ENCODE measurements around the gene ATXN10.

Gene ATXN10

DNA sequence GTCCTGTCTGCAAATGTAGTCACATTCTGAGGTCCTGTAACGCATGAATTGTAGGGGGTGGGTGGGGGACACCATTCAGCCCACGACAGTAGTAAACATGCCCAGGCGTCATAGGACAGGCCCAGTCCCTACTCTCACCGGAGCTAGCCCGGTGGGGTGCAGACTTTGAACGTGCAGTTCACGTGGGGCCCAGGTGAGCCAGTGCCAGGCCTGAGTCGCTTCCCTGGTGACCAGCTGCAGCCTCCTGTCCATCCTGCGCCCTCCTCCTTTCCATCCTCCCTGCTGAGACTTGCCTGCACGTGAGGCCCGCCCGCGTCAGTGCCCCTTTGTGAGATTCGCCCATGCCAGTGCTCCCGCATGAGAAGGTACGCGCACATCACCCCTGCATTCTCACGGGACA lies 188.6 kb downstream of the ATXN10 start:
- DNase-seq (ENCODE audit: low read depth) = no peak

DNA sequence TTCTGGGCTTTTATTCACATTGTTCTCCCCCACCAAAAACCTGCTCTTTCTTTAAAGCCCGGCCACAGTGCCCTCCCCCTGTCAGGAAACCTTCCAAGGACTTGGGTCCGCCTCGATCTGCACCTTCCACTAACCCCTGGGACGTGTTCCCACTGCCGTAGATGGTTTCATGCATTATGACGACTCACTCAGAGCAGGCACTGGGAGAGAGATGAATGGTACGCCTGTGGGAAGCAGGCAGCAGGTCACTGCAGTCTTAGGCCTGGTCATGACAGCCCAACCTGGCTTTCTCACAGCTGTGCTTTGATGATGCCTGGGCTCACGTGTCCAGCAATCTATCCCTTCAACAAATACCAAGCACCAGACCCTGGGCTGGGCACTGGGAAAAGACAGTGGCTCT lies 189.6 kb downstream of the ATXN10 start:
- no peak for DNase-seq (ENCODE audit: low read depth)

DNA sequence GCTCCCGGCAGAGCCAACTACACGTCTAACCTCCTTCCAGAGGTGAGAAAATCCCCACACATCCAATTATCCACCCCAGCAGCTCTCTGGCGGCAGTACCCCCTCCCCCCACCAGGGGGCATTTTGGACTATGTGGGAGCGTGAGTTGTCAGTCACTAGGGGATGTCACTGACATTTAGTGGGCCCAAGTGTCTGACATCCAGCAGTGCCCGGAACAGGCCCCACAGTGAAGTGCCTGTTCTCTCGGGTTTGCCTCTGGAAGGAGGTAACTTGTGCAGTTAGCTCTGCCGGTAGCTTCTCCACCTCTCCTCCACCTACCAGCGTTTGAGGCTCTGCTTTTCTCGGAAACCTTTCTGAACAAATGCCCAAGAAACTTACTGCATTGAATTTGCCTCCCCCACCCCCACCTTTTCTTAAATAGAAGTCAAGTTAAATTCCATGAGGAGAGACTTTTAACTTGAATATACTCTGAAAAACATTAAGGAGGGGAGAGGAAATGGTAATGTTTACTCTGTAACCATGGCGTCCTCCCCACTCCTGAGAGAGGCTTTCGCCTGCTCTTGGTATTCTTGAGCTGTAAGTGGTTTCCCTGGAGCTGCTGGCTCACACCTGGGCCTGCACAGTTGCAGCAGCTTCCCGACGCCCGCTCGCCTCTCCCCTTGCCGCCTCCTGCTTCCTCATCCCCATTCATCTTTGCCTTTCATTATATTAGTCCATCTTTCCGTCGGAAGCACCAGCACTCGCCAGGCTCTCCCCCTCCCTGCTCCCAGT lies 192.5 kb downstream of the ATXN10 start:
- peak; percentile 39 for DNase-seq (ENCODE audit: low read depth)

DNA sequence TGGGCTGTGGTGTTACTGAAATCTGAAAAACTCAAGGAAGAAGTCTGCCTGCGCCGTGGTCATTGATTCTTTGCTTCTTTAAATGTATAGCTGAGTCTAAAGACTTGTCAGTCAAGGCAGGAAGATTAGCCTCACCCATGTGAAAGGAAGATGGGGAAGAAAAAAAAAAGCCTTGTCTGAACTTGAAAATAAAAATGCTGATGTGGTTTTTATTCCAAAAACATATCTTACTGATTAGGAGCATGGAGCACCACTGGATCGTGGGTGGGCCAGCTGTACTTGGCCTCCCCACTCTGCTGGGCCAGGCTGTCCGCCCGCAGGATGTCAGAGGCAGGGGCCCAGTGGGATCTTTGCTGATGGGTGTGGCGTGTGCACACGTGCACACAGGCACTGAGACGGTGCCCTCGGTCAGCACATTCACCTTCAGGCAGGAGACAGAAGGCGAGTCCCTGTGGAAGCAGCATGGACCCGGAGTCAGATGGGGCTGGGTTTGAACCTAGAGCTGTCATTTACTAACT lies 193.4 kb downstream of the ATXN10 start:
- no peak for DNase-seq (ENCODE audit: low read depth)

DNA sequence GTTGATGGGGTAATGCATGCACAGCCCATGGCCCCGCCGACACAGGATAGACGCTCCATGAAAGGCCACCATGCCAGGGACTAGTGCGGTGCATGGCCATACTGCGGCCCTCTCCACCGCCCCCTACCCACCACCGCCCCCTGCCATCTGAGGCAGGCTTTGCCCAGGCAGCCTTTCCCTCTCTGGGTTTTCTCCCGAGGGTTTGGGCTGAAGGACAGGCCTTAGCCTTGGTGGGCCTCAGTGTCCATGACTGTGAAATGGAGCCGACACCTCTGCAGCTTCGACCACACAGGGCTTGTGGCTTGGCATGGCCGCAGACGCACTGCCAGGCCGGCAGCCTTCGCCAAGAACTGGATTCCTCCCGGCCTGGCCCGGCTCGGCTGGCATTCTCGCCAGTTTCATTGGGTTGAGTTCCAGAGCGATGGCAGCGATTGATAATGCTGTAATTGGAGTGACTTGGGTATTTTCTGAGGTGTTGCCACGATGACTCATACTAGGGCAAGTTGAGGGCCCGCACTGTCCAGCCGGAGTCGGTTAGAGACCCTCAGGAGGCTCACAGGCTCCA lies 194.0 kb downstream of the ATXN10 start:
- DNase-seq (ENCODE audit: low read depth) = no peak

DNA sequence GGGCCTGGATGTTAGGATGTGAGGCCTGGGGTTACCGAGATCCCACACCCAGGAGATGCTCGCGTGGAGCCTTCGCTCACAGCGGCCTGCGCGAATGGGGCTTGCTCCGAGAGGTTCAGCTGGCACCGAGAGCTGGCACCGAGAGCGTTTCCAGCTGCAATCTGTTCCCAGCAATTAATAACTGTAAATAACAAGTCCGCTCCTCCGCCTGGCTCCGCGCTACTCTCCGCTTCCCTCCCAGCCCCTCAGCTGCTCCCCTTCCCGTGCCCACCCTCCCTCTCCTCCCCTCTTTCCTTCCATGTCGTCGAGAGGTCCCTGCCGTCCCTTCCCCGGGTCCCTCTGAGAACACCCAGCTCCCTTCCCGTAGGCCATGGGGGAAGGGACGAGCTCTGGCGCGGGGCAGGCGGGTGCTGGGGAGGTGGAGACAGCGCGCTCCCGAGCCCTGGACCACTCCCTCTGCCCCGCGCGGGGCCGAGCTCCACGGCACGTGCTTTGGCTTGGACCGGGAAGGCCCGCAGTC lies 194.6 kb downstream of the ATXN10 start:
- DNase-seq (ENCODE audit: low read depth) = no peak

DNA sequence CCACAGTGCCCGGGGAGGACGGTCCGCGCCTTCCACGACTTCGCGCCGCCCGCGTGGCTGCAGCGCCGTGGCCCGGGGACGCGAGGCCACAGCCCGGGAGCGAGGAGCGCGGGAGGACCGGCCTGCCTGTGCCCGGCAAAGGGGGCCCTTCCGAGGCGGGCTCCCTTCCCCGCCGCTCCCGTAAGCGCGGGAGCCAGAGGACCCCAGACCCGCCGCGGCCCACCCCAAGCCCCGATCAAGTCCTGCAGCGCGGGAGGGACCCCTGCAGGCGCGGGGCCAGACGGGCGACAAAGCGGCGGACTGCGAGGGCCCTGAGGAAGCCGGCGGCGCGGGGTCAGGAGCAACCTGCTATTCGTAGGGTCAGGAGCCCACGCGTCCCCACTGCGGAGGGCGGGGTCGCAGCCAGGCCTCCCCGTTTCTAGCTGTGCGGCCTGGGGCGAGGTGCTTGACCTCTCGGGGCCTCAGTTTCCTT lies 195.0 kb downstream of the ATXN10 start:
- no peak for DNase-seq (ENCODE audit: low read depth)

DNA sequence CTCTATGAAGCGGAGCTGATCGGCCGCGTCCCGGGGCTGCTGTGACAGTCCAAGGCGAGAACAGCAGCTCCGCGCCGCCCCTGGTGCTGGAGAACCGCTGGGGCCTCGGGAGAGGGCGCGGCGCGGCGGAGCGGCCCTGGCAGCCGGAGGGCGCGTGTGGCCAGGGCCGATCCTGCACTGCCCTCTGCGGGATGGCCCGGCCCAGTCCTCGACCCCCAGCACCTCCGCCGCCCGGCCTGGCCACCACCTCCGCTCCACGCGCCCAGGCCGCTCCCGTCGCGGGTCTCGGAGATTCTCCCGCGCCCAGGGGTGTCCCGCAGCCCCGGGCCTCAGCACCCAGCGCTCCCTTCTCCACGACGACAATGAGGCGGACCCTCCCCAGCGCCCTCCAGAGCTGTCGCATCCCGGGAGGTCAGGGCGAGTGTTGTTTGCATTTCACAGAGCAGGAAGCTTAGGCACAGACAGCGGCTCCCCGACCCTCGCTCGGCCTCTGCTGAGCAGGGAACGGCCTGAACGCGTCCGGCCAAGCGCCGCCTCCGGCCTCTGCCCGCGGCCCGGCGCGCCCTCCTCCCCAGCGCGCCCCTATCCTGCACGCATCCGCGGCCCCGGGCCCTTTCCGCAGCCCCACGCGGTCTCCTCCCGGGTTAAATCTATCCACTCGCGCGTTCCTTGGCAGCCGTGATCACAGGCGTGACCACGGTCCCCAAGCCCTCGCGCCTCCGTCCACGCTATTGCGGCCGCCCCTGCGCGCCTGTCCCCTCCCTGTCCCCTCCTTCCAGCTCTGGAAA lies 195.7 kb downstream of the ATXN10 start:
- DNase-seq (ENCODE audit: low read depth) = no peak

DNA sequence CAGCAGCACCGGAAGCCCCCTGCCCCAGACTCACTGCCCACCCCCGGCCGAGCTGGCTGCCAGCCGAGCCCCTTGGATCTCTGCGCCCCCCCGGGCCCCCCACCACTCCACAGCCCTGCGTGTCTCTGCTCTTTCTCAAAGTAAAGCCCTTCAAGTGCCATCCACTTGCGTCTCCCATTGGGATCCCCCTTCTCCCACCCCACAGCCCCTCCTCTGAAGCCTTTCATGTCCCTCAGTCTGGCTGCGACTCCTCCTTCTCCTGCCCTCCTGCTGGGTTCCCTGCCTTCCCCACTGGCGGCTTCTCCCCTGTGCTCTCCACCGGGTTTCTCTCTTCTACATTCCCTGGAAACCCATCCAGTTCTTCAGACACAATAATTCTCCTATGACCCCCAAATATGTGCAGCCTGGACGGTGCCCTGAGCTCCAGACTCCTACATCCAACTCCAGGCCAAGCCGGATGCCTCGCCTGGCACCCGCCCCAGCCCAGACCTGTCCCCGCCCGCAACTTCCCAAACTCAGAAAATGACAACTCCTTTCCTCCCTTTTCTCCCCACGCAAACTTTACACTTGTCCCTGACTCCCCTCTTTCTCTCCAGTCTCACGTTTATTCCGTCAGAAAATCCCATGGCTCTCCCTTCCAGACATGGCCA lies 196.4 kb downstream of the ATXN10 start:
- DNase-seq (ENCODE audit: low read depth) = no peak

DNA sequence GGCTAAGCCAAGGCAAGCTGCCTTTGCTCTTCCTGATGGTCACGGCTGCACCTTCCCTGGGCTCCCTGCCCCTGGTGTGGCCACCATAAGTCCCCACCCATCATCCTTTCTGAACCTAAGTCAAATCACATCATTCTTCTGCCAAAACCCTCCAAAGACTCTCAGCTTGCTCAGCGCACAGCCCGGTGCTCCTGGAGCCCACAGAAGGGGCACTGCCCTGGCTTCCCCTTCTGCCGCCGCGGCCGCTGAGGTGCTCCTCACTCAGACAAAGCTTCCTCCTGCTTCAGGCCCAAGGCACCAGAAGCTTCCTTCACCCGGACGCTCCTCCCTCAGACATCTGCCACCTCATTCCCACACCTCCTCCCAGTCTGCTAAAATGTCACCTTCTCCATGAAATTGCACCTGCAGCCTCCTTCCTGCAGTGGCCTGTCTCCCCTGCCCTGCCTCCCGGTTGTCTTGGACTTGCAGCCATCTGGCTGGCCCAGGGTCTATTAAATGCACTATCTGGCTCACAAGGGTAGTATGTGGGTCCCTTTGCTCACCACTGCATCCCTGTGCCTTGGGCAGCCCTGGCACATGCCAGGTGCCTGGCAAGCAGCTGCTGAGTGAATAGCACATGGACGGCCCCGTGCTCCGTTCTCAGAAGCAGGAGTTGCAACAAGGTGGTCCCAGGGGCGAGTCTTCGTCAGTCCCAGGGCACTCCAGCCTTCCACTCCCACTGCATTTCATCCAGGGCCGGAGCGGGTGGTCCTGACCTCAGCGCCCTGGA lies 197.1 kb downstream of the ATXN10 start:
- no peak for DNase-seq (ENCODE audit: low read depth)

DNA sequence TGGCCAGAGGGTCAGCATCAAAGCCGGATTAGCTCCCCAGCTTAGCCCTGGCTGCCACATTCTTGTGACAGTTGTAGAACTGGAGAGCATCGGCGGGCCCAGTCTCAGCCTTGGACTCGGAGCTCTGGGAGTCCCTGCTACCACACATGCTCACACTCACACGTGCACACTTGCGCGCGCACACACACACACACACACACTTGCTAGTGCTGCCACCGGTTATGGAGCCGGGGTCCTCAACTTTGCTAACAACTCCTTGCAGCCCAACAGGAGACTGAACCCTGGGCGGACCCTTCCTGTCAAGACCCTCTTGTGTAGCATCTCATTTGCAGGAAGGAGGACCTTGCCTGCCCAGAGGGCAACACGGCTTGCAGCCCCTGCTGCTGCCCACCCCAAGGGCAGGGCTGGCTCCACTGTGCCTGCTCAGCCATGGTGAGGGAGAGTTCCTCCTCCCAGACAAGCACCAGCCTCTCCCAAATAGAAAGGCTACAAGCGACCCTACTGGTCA lies 197.8 kb downstream of the ATXN10 start:
- no peak for DNase-seq (ENCODE audit: low read depth)

DNA sequence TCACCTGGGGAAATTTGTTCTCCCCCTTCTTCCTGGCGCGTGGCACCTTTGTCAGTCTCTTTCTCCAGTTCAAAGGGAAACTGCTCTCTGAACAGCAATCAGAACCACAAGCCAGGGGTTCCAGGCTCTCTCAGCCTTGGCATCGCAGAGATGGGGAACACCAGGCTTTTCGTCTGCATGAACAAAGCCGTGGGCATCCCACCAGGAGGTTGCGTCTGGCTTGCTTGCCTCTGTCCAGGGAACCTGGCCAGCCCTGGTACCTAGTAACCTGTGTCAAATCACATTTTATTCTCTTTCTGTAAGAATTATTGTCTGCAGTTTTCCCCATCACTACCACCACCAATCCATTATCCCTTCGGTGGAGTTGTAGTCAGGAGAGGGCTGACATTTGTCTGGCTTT lies 198.4 kb downstream of the ATXN10 start:
- DNase-seq (ENCODE audit: low read depth) = no peak

DNA sequence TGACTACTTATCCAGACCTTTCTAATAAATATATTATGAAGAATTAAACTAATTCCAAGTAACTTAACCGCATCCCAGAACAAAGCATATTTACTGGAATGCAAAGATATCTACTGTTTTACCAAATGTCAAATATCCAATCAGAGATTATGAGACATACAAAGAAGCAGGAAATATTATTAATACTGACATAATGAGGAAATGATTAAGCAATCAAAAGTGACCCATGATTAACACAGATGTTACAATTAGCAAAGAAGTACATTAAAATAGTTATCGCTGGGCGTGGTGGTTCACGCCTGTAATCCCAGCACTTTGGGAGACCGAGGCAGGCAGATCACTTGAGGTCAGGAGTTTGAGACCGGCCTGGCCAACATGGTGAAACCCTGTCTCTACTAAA lies 200.1 kb downstream of the ATXN10 start:
- DNase-seq (ENCODE audit: low read depth) = no peak

DNA sequence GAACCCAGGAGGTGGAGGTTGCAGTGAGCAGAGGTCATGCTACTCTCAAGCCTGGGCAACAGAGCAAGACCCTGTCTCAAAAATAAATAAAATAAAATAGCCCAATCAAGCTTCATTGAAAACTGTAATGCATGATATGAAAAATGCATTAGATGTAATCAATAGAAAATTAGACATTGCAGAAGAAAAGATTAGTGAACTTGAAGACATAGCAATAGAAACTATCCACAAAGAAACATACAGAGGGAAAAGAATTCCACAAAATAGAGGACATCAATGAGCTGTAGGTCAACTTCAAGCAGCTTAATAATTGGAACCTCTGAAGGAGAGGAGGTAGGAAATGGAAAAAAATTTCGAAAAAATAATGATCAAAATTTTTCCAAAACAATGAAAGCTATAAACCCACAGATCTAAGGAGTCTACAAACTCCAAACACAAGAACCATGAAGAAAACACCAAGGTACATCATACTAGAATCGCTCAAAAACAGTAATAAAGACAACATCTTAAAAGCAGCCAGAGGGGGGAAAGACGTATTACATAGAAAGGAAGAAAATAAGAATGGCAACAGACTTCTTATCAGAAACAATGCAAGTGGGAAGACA lies 201.1 kb downstream of the ATXN10 start:
- no peak for DNase-seq (ENCODE audit: low read depth)

DNA sequence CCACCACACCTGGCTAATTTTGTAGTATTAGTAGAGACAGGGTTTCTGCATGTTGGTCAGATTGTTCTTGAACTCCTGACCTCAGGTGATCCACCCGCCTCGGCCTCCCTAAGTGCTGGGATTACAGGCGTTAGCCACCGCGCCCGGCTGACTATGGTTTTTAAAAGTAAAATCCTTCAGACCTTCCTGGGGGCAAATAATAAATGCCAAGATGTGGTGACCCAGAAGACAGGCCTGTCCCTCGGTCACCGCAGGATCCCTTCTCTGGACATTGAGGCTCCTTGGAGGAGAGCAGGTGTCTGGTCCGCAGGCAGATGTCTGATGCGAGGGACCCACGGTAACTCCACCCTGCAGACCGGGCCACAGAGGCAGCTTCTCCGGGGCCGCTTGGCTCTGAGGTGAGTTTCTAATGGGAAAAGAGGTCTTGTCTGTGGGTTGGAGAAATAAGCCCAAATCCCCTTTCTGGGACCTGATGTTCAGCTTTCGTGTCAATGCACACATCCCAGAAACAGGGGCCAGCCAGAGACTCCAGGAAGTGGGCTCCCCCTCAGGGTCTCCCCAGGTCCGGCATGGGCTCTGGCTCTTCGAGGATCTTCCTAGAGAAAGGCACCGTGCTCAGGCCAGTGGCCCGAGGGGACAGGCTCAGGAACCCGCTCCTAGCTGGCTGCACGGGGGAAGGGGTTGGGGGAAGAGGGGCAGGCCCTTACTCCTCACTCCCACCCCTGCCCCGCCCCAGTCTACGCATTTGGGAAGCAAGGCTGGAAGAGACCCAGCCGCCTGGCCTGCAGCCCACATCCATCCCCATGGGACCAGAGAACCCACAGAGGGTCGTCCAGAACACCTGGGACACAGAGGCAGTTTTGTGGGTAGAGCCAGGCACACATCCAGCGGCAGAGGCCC lies 204.8 kb downstream of the ATXN10 start:
- DNase-seq (ENCODE audit: low read depth) = no peak

DNA sequence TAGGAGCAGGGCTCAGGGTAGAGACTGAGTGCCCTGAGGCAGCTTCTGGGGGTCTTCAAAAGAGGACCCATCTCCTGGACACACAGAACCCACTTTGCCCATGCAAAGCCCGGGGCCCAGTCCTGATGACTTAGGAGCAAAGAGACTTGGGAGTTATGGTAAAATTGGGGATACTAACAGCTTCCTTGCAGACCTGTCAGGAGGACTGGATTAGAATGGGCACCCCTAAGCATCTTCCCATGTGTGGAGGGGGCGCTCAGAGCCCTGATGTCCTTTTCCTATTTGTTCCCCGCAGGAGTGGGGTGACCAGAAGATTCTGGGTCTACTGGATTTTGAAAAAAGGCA lies 205.4 kb downstream of the ATXN10 start:
- no peak for DNase-seq (ENCODE audit: low read depth)

DNA sequence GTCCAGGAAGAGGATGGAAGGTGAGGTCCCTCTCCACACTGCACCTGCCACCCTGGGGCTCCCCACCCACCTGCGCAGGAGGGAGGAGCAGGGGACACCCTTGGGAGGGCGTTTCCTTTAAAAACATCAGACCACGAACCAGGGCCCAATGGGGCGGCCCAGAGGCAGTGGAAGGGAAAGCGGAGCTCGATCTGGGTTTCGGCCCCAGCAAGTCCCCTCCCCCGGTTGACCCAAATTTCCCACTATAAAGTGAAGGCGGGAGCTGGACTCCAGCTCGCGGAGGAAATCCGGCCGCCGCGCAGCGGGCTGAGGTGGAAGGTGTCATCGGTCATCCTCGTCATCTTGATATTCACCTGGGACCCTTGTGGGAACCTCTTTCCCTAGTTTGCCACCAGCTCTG lies 206.0 kb downstream of the ATXN10 start:
- no peak for DNase-seq (ENCODE audit: low read depth)

DNA sequence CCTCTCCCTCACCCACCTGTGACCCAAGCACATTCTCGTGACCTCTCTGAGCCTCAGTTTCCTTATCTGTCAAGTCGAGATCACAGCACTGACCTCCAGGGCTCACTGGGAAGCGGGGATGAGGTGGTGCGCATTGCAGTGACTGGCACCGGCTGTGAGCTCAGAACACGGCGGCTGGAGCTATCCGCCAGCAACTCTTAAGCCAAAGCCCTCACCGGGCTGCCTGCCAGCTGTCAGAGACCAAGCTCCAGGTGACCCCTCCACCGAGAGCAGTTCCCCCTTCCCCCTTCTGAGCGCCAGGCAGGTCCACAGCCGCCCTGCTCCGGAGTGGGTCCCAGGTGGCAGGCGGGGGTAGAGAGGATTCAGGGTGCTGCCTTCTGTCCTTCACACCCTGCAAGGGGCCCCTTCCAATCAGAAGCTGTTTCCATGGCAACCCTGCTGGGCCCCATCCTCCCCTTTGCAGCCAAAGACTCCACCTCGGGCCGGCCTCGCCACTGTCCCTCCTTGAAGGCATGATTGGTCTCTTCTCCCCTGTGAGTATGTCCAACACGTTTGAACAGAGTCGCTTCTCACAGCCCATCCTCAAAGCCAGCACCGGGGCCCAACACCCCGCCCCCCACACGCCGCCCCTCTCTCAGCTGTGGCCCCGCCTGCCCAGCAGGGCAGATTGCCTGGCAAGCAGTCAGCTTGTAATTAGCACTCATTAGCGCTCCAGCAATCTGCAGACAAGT lies 206.6 kb downstream of the ATXN10 start:
- no peak for DNase-seq (ENCODE audit: low read depth)

DNA sequence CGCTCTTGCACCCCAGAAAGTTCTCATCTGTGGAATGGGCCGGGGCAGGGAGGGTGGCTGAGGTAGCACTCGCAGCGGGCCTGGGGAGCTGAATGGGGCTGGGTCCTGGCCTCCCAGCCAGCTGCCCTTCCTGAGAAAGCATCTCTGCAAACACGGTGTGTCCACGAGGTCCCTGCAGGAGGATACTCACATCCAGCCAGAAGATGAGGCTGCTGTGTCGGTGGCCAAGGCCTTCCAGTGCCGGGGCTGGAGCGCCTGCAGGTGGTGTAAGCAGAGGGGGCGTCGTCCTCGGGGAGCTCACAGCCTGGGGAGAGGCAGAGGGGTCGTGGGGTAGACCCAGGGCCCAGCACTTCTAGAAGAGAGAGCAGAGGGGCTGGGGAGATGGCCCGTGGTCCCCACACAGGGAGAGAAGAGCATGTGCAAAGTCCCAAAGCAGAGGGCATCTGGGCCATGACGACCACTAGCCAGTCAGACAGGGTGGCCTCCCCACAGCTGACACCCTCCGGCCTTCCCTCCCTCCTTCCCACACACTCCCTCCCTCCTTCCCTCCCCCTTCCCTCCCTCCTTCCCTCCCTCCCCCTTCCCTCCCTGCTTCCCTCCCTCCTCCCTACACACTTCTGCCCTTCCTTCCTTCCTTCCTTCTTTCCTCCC lies 207.4 kb downstream of the ATXN10 start:
- DNase-seq (ENCODE audit: low read depth) = no peak
